Osteocyte (in vitro differentiated cells): ENCODE measurements around the gene ADAMTS13. TPM values are rescaled to one million over a fixed set of nuclear protein-coding genes. Genes with fewer than 3 reads are reported as not detected.
"Not testable (repeated sequence)": the region's sequence is repeated elsewhere in the genome, so short reads cannot be mapped to it uniquely, and the experiment has no call there.

Experiments
- DNase-seq: peaks from one replicate; pipeline ENCODE4 v3.0.0; 2021; ENCODE audit warnings: mixed read lengths; ENCODE audit not compliant: unreplicated experiment; ENCODE audit errors: extremely low spot score
- H3K27ac Mint-ChIP-seq: one replicate; pipeline ENCODE4 v1.8.0; 2021; ENCODE audit warnings: mild to moderate bottlenecking, mixed read lengths; ENCODE audit not compliant: unreplicated experiment
- H3K27me3 Mint-ChIP-seq: one replicate; pipeline ENCODE4 v1.8.0; 2021; ENCODE audit warnings: mixed read lengths; ENCODE audit not compliant: unreplicated experiment
- H3K36me3 Mint-ChIP-seq: one replicate; pipeline ENCODE4 v1.8.0; 2021; ENCODE audit warnings: mixed read lengths; ENCODE audit not compliant: unreplicated experiment
- H3K4me1 Mint-ChIP-seq: one replicate; pipeline ENCODE4 v1.8.0; 2021; ENCODE audit warnings: mixed read lengths; ENCODE audit not compliant: unreplicated experiment
- H3K4me3 Mint-ChIP-seq: one replicate; pipeline ENCODE4 v1.8.0; 2021; ENCODE audit warnings: mild to moderate bottlenecking, moderate library complexity, mixed read lengths; ENCODE audit not compliant: unreplicated experiment
- H3K9me3 Mint-ChIP-seq: one replicate; pipeline ENCODE4 v1.8.0; 2021; ENCODE audit warnings: mixed read lengths; ENCODE audit not compliant: unreplicated experiment
- CTCF ChIP-seq: fragments of 200-600 bp; sonication (generic); IDR thresholded peaks from 2 replicates; pipeline ENCODE4 v1.5.0; 2021; ENCODE audit warnings: antibody characterized with exemption, mild to moderate bottlenecking, moderate library complexity
- long read RNA-seq: library from polyadenylated mRNA; unstranded; transcript quantifications from one replicate; pipeline ENCODE4 v2.0.0, GENCODE V29; 2021
- total RNA-seq: library from RNA; stranded (reverse); gene quantifications from 2 replicates; pipeline ENCODE4 v1.2.1, GENCODE V29; 2021

Gene ADAMTS13
- 7.4 and 8.8 TPM in 2 replicates for total RNA-seq
- long read RNA-seq, partial matches to known transcripts, result 0 of 2 reads
- long read RNA-seq, other reads (novel, unspliced or antisense), result 2 of 2 reads

GRCh38 chr9:133421615-133422542 lies at the start of gene ADAMTS13:
Gene ADAMTS13 (plus strand): TSS chr9:133422367. CDS start chr9:133422444, 77 bp downstream.
- no peak for TF ChIP-seq CTCF
- DNase-seq, result no peak
- Mint-ChIP-seq H3K27ac (no peak within 1 kb of the TSS), H3K27me3 (peaks cover 3% of the 10 kb centered on the region), H3K36me3 (no peaks in the 10 kb centered on the region), H3K9me3 (no peaks in the 10 kb centered on the region), H3K4me3 (no peak within 1 kb of the TSS), H3K4me1 (peaks cover 20% of the 10 kb centered on the region)

GRCh38 chr9:133374612-133375115 lies 47.5 kb upstream of the ADAMTS13 start:
- no peaks in the 10 kb centered on the region for H3K9me3 Mint-ChIP-seq

GRCh38 chr9:133375116-133375723 lies 46.9 kb upstream of the ADAMTS13 start:
- Mint-ChIP-seq H3K9me3 (no peaks in the 10 kb centered on the region), H3K27ac (peak overlapping the region; percentile 97), H3K4me1 (peaks cover 40% of the 10 kb centered on the region), H3K27me3 (no peaks in the 10 kb centered on the region), H3K36me3 (peaks cover 7% of the 10 kb centered on the region), H3K4me3 (peak overlapping the region; percentile 94)
- peak; percentile 29 for TF ChIP-seq CTCF
- no peak for DNase-seq

More at GRCh38 chr9:133374612-133375115, 47.5 kb upstream of the ADAMTS13 start:
- no peak for DNase-seq
- Mint-ChIP-seq H3K4me1 (peaks cover 44% of the 10 kb centered on the region), H3K27me3 (no peaks in the 10 kb centered on the region), H3K36me3 (peaks cover 9% of the 10 kb centered on the region), H3K27ac (peak overlapping the region; percentile 97), H3K4me3 (peak overlapping the region; percentile 94)
- TF ChIP-seq CTCF, result no peak

- Mint-ChIP-seq H3K27me3 (no peaks in the 10 kb centered on the region), H3K9me3 (no peaks in the 10 kb centered on the region), H3K4me1 (peaks cover 33% of the 10 kb centered on the region), H3K36me3 (peaks cover 4% of the 10 kb centered on the region), H3K27ac (peak within 1 kb of the TSS; percentile 97), H3K4me3 (peak within 1 kb of the TSS; percentile 94)
- DNase-seq, result peak; percentile 98
- TF ChIP-seq CTCF, result no peak
Observed at GRCh38 chr9:133375724-133376654, 46.2 kb upstream of the ADAMTS13 start, which contains the start of the genes STKLD1 and SURF4. Gene STKLD1 (plus strand): TSS chr9:133376366. CDS start chr9:133376474, 108 bp downstream. Gene SURF4 (minus strand): TSS chr9:133376060. CDS start chr9:133375969, 91 bp downstream.

- not testable (repeated sequence) for DNase-seq, H3K36me3 Mint-ChIP-seq, H3K27ac Mint-ChIP-seq, H3K9me3 Mint-ChIP-seq, H3K27me3 Mint-ChIP-seq
- H3K4me1 Mint-ChIP-seq, result peaks cover 24% of the 10 kb centered on the region
- peak overlapping the region; percentile 70 for H3K4me3 Mint-ChIP-seq
Observed at GRCh38 chr9:133377280-133377679, 44.9 kb upstream of the ADAMTS13 start.
